CD4-positive, alpha-beta T cell treated with Interleukin-4 for 1 hour (primary cell): Measurements from ENCODE around the gene KCNE3.

Experiments
- DNase-seq, 2 donors: peaks; one replicate each; pipeline ENCODE4 v3.0.0-alpha.2; 2020 to 2022

The KCNE3 gene

GRCh38 chr11:74471037-74471436 lies 3.7 kb upstream of the KCNE3 start:
- no peak for DNase-seq

- DNase-seq: no peak
Observed at GRCh38 chr11:74470526-74470925, 3.2 kb upstream of the KCNE3 start.

- DNase-seq: no peak
Observed at GRCh38 chr11:74468936-74469335, 1.6 kb upstream of the KCNE3 start.

GRCh38 chr11:74468521-74468920 lies 1.2 kb upstream of the KCNE3 start:
- DNase-seq: no peak

GRCh38 chr11:74468058-74468457 lies 709 bp upstream of the KCNE3 start:
- DNase-seq: no peak

GRCh38 chr11:74465291-74465708 lies 2.0 kb downstream of the KCNE3 start:
- DNase-seq: no peak

- DNase-seq: no peak
Observed at GRCh38 chr11:74464746-74465145, 2.6 kb downstream of the KCNE3 start.

- no peak for DNase-seq
Observed at GRCh38 chr11:74463216-74463615, 4.1 kb downstream of the KCNE3 start.

GRCh38 chr11:74462631-74463030 lies 4.7 kb downstream of the KCNE3 start:
- no peak for DNase-seq

- DNase-seq: peak in 1 of 2 donors; percentile 69
Observed at GRCh38 chr11:74462009-74462408, 5.3 kb downstream of the KCNE3 start.

GRCh38 chr11:74460481-74461154 lies 6.7 kb downstream of the KCNE3 start:
- no peak for DNase-seq

- DNase-seq: no peak
Observed at GRCh38 chr11:74460065-74460464, 7.3 kb downstream of the KCNE3 start.

- DNase-seq: no peak
Observed at GRCh38 chr11:74459584-74459983, 7.8 kb downstream of the KCNE3 start.

GRCh38 chr11:74457356-74457755 lies 10.0 kb downstream of the KCNE3 start:
- no peak for DNase-seq

- DNase-seq: peak; percentile 57 to 65
Observed at GRCh38 chr11:74453373-74453975, 13.9 kb downstream of the KCNE3 start.

- no peak for DNase-seq
Observed at GRCh38 chr11:74452366-74452765, 15.0 kb downstream of the KCNE3 start.

- no peak for DNase-seq
Observed at GRCh38 chr11:74450318-74450717, 17.0 kb downstream of the KCNE3 start.

GRCh38 chr11:74449369-74449931 lies 17.9 kb downstream of the KCNE3 start:
- DNase-seq: peak; percentile 45 to 75

GRCh38 chr11:74447720-74448119 lies 19.6 kb downstream of the KCNE3 start:
- DNase-seq: no peak

GRCh38 chr11:74446532-74446938 lies 20.8 kb downstream of the KCNE3 start:
- no peak for DNase-seq

- no peak for DNase-seq
Observed at GRCh38 chr11:74444173-74444826, 23.0 kb downstream of the KCNE3 start.

GRCh38 chr11:74443071-74443864 lies 24.1 kb downstream of the KCNE3 start:
- DNase-seq: no peak

GRCh38 chr11:74442636-74443035 lies 24.7 kb downstream of the KCNE3 start:
- DNase-seq: no peak
